HepG2 (cell line): ENCODE results near the gene MRM2.

Source experiments
- KLF16 ChIP-seq, 2 experiments: sonication (generic) in 1 of 2; formaldehyde crosslinking in 1 of 2; IDR thresholded peaks; 2 replicates each; pipeline versions ENCODE4 v1.6.1 to v1.8.0; 2016 to 2023; ENCODE audit warnings: missing genetic modification reagents in 2 of 2, missing compliant biosample characterization in 1 of 2
- NFATC3 ChIP-seq: sonication (generic); formaldehyde crosslinking; IDR thresholded peaks from 2 replicates; pipeline ENCODE4 v1.5.1; 2020; ENCODE audit warnings: mild to moderate bottlenecking, missing genetic modification reagents
- PHF8 ChIP-seq: sonication (generic); formaldehyde crosslinking; IDR thresholded peaks from 2 replicates; pipeline ENCODE4 v1.5.0; 2020; ENCODE audit warnings: missing genetic modification reagents
- ZFP36 ChIP-seq: fragments of 150-350 bp; IDR thresholded peaks from 2 replicates; pipeline ENCODE4 v1.6.1; 2018; ENCODE audit warnings: borderline replicate concordance, low read length, low read depth; ENCODE audit not compliant: partially characterized antibody
- ZHX1 ChIP-seq: sonication (generic); formaldehyde crosslinking; IDR thresholded peaks from 2 replicates; pipeline ENCODE4 v1.8.1; 2022; ENCODE audit warnings: low read depth, mild to moderate bottlenecking, missing genetic modification reagents
- ZMAT3 ChIP-seq: sonication (generic); formaldehyde crosslinking; conservative IDR thresholded peaks from 2 replicates; pipeline ENCODE4 v1.7.0; 2021; ENCODE audit warnings: missing genetic modification reagents
- ZNF264 ChIP-seq: sonication (generic); formaldehyde crosslinking; IDR thresholded peaks from 2 replicates; pipeline ENCODE4 v1.4.0; 2020; ENCODE audit warnings: missing genetic modification reagents
- ZNF317 ChIP-seq: sonication (generic); formaldehyde crosslinking; IDR thresholded peaks from 2 replicates; pipeline ENCODE4 v1.5.0; 2020; ENCODE audit warnings: mild to moderate bottlenecking, missing genetic modification reagents
- ZNF335 ChIP-seq: sonication (generic); formaldehyde crosslinking; IDR thresholded peaks from 2 replicates; pipeline ENCODE4 v1.4.0; 2020; ENCODE audit warnings: missing genetic modification reagents
- ZNF550 ChIP-seq: sonication (generic); formaldehyde crosslinking; IDR thresholded peaks from 2 replicates; pipeline ENCODE4 v1.4.0; 2020; ENCODE audit warnings: mild to moderate bottlenecking, missing genetic modification reagents, borderline replicate concordance
- ZNF597 ChIP-seq: sonication (generic); formaldehyde crosslinking; IDR thresholded peaks from 2 replicates; pipeline ENCODE4 v1.5.0; 2020; ENCODE audit warnings: missing genetic modification reagents
- TF ChIP-seq, protein P1 (sequence below): IDR thresholded peaks from 2 replicates; pipeline ENCODE4 v1.6.1; 2016; ENCODE audit warnings: low read depth, missing genetic modification reagents, missing compliant biosample characterization
- TF ChIP-seq, protein P2 (sequence below): sonication (generic); formaldehyde crosslinking; IDR thresholded peaks from 2 replicates; pipeline ENCODE4 v1.5.0; 2020; ENCODE audit warnings: mild to moderate bottlenecking, missing genetic modification reagents, moderate library complexity
- TF ChIP-seq, protein P3 (sequence below), 2 experiments: IDR thresholded peaks; 2 replicates each; pipeline ENCODE4 v1.6.1; 2011 to 2012; ENCODE audit warnings: low read length in 2 of 2, borderline replicate concordance in 1 of 2, low read depth in 1 of 2, mild to moderate bottlenecking in 1 of 2, moderate library complexity in 1 of 2

GRCh38 chr7:2204446-2204845 is 37.6 kb downstream of the MRM2 start:
- no peak for TF ChIP-seq ZMAT3
- no peak for TF ChIP-seq ZHX1 (CRISPR knock-in tag)
- TF ChIP-seq PHF8 (CRISPR knock-in tag), result no peak
- TF ChIP-seq, protein P1, sequence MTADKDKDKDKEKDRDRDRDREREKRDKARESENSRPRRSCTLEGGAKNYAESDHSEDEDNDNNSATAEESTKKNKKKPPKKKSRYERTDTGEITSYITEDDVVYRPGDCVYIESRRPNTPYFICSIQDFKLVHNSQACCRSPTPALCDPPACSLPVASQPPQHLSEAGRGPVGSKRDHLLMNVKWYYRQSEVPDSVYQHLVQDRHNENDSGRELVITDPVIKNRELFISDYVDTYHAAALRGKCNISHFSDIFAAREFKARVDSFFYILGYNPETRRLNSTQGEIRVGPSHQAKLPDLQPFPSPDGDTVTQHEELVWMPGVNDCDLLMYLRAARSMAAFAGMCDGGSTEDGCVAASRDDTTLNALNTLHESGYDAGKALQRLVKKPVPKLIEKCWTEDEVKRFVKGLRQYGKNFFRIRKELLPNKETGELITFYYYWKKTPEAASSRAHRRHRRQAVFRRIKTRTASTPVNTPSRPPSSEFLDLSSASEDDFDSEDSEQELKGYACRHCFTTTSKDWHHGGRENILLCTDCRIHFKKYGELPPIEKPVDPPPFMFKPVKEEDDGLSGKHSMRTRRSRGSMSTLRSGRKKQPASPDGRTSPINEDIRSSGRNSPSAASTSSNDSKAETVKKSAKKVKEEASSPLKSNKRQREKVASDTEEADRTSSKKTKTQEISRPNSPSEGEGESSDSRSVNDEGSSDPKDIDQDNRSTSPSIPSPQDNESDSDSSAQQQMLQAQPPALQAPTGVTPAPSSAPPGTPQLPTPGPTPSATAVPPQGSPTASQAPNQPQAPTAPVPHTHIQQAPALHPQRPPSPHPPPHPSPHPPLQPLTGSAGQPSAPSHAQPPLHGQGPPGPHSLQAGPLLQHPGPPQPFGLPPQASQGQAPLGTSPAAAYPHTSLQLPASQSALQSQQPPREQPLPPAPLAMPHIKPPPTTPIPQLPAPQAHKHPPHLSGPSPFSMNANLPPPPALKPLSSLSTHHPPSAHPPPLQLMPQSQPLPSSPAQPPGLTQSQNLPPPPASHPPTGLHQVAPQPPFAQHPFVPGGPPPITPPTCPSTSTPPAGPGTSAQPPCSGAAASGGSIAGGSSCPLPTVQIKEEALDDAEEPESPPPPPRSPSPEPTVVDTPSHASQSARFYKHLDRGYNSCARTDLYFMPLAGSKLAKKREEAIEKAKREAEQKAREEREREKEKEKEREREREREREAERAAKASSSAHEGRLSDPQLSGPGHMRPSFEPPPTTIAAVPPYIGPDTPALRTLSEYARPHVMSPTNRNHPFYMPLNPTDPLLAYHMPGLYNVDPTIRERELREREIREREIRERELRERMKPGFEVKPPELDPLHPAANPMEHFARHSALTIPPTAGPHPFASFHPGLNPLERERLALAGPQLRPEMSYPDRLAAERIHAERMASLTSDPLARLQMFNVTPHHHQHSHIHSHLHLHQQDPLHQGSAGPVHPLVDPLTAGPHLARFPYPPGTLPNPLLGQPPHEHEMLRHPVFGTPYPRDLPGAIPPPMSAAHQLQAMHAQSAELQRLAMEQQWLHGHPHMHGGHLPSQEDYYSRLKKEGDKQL (CRISPR knock-in tag), result no peak
- no peak for TF ChIP-seq ZNF597 (CRISPR knock-in tag)
- no peak for TF ChIP-seq ZNF317 (CRISPR knock-in tag)
- TF ChIP-seq KLF16 (CRISPR knock-in tag; IDR thresholded peaks at IDR 0.05), result no peak
- TF ChIP-seq, protein P2, sequence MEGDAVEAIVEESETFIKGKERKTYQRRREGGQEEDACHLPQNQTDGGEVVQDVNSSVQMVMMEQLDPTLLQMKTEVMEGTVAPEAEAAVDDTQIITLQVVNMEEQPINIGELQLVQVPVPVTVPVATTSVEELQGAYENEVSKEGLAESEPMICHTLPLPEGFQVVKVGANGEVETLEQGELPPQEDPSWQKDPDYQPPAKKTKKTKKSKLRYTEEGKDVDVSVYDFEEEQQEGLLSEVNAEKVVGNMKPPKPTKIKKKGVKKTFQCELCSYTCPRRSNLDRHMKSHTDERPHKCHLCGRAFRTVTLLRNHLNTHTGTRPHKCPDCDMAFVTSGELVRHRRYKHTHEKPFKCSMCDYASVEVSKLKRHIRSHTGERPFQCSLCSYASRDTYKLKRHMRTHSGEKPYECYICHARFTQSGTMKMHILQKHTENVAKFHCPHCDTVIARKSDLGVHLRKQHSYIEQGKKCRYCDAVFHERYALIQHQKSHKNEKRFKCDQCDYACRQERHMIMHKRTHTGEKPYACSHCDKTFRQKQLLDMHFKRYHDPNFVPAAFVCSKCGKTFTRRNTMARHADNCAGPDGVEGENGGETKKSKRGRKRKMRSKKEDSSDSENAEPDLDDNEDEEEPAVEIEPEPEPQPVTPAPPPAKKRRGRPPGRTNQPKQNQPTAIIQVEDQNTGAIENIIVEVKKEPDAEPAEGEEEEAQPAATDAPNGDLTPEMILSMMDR, result no peak
- no peak for TF ChIP-seq NFATC3 (CRISPR knock-in tag)
- no peak for TF ChIP-seq ZFP36
- TF ChIP-seq ZNF264 (CRISPR knock-in tag), result no peak
- TF ChIP-seq ZNF550, result no peak
- TF ChIP-seq, protein P3, sequence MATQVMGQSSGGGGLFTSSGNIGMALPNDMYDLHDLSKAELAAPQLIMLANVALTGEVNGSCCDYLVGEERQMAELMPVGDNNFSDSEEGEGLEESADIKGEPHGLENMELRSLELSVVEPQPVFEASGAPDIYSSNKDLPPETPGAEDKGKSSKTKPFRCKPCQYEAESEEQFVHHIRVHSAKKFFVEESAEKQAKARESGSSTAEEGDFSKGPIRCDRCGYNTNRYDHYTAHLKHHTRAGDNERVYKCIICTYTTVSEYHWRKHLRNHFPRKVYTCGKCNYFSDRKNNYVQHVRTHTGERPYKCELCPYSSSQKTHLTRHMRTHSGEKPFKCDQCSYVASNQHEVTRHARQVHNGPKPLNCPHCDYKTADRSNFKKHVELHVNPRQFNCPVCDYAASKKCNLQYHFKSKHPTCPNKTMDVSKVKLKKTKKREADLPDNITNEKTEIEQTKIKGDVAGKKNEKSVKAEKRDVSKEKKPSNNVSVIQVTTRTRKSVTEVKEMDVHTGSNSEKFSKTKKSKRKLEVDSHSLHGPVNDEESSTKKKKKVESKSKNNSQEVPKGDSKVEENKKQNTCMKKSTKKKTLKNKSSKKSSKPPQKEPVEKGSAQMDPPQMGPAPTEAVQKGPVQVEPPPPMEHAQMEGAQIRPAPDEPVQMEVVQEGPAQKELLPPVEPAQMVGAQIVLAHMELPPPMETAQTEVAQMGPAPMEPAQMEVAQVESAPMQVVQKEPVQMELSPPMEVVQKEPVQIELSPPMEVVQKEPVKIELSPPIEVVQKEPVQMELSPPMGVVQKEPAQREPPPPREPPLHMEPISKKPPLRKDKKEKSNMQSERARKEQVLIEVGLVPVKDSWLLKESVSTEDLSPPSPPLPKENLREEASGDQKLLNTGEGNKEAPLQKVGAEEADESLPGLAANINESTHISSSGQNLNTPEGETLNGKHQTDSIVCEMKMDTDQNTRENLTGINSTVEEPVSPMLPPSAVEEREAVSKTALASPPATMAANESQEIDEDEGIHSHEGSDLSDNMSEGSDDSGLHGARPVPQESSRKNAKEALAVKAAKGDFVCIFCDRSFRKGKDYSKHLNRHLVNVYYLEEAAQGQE (IDR thresholded peaks at IDR 0.05; ENCODE audit: borderline replicate concordance in 1 of 2, low read depth in 1 of 2, low read length in 2 of 2), result no peak
- no peak for TF ChIP-seq ZNF335 (CRISPR knock-in tag)
